ENCODE results near the gene HIGD1C.
A peak's percentile ranks its signal among the peaks of the same experiment; 100 is the strongest.
"Not testable (repeated sequence)": the region's sequence is repeated elsewhere in the genome, so short reads cannot be mapped to it uniquely, and the experiment has no call there.

The HIGD1C gene

DNA sequence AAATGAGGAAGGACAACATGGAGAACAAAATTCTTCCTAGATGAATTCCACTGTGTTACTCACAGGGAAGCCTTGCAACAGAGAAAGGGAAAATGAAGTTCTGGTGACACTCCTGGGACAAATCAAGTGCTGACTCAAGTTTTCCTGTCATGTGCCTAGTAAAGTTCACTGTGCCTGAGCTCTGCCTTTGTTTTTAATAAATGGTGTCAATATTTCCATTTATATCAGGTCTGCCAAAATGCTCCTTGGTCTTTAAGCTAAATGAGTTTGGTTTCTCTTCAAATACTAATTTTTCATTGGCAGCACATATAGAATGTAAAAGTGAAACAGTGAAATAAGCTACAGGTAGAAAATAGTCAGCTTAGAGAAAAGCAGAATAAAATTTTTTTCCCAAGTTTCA lies 33.0 kb downstream of the HIGD1C start:
- DNase-seq (ENCODE audit: low read depth) = no peak

DNA sequence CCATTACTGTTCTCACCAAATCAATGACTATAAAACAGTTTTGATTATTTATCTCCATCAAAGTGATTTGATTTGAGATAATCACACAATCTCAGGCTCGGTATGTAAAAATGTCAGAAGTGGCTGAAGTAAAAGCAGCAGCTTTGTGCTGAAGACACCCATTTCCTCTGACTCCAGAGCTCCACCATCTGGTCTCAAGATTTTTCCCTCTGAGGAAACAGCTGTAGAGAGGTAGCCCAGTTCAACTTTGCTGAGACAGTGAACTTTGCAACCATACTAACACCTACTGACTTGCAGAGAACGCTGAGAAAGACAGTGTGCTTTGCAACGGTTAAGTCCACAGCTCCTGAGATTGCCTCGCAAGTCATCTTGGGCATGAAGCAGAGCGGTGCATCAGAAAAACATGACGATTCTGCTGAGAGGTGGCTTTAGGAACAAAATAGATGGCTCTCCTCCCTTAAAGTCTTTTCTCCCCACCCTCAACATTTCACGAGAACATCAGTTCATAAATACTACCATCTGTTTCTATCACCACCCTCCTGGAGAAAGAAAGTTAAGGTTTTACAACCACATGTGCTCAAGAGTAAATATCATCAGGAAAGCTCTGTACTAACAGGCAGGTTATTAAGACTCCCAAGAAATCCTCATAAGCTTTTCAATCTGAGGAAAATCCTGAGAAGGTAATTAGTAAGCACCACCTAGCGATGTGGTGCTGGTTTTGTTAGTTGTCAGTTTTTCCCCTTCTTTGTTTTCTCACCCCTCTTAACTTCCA lies 34.8 kb downstream of the HIGD1C start:
- DNase-seq (ENCODE audit: low read depth) = no peak

DNA sequence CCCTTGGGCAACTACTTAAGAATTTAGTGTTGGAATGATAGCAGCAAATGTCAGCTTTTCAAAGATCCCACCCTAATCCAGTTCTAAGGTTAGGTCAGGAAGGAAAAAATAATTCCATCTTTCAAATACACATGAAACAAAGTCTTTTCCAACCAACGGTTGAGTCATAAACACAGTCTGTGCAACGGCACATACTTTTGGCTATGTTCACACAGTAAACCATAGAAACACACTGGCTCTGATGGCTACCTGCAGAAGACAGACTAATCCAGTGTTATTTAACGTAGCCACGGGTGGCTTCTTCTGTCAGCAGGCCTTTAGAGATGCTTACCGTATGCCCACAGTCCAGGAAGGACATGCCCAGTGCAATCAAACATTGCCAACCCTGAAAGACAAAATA lies 35.7 kb downstream of the HIGD1C start:
- DNase-seq (ENCODE audit: low read depth) = no peak

DNA sequence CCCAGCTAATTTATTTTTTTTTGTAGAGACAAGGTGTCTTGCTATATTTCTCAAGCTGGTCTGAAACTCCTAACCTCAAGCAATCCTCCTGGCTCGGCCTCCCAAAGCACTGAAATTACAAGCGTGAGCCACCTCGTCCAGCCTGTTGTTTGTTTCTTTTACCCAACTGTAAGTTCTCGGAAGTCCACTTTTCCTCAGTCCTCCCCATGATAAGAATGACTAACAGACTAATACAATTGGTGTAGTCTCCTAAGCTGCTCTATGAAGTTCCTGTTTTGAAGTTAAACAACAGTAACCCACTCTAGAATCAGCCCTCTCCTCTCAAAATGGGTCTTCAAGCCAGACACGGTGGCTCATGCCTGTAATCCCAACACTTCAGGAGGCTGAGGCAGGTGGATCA lies 36.5 kb downstream of the HIGD1C start:
- DNase-seq (ENCODE audit: low read depth) = no peak

DNA sequence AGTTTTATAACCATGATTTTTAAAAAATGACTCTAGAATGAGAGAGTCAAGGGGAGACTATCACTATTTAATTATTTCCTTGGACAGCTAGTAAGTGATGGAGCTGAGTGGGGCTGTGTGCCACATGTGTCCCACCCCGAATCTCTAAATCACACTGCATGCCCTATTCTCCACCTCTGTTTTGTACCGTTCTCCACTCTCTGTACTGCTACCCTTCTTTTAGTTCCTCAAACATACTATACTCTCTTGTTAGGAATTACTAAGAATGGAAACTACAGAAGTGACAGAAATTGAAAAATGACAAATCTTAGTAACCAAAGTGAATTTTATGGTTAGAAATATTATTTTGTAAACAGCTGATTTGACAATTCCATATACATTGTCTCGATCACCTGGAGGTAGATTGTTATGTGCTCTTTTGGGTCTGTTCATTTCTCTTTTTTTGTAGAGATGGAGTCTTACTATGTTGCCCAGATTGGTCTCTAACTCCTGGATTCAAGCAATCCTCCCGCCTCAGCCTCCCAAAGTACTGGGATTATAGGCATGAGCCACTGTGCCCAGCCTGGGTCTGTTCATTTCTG lies 37.9 kb downstream of the HIGD1C start:
- no peak for DNase-seq (ENCODE audit: low read depth)

DNA sequence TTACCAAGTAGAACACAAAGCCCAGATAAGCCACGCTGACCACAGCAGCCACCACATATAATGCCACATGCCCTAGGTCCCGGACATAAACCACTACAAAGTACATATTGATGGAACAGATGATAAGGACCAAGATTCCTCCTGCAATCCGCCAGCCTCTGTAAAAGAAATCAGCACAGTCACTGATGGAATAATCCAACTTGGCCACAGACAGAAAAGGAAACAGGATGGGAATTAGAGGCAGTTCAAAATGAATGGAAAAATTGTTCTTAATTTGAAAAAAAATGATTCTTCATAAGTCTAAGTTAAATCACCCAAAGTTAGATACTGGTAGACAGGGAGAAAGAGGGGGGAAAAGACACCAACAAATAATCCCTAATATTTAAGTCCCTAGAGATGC lies 38.4 kb downstream of the HIGD1C start:
- no peak for DNase-seq (ENCODE audit: low read depth)

DNA sequence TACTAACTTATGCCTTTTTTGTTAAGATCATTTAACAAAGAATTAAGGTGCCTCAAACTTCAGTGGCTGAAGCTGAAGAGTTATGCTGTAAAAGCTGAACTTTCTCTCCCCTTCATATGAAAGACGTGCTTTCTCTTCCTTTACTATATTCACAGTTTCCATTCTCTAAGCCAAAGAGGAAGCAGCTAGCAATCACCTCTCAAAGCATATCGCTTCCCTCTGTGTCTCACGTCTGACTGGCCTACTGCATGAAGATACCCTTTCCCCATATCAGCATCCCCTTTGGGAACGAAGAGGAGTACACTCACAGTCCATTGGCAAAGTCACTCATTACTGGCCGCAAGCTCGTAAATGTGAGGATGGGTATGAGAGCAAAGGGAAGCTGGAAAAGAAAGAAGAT lies 38.9 kb downstream of the HIGD1C start:
- DNase-seq (ENCODE audit: low read depth) = no peak

DNA sequence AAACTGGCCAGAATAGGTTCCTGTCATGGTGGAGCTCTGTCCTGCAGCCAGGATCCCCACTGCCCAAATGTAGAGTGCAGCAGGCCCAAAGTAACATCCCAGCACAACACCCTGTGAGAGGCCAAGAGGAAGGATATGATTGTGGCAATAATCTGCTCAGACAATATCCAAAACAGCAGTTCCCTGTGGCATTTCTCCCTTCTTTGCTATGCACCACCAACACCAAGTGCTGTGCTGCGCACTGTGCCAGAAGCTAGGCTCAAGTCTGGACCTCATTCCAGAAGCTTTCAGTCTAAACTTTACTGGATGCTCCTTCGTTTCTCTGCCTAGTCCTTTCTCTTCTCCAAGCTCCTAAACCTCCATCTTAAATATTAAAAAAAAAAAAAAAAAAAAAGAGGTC lies 40.5 kb downstream of the HIGD1C start:
- no peak for DNase-seq (ENCODE audit: low read depth)

DNA sequence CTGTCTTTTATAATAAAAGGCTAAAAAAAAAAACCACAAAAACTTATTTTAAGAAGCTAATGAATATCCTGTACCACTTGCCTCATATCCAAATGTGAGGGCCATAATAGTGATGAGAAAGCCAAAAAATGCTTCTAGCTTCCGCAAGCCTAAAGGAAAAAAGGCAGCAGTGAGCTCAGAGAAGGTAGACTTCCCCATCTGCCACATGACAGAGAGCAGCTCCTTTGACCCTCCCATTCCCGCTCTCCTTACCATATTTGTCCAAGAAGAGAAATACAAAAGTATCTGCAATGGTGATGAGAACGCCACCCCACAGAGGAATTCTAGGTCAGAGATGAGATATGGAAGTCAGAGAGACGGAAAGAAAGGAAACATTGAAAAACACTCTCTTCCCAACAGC lies 46.7 kb downstream of the HIGD1C start:
- DNase-seq (ENCODE audit: low read depth) = no peak

DNA sequence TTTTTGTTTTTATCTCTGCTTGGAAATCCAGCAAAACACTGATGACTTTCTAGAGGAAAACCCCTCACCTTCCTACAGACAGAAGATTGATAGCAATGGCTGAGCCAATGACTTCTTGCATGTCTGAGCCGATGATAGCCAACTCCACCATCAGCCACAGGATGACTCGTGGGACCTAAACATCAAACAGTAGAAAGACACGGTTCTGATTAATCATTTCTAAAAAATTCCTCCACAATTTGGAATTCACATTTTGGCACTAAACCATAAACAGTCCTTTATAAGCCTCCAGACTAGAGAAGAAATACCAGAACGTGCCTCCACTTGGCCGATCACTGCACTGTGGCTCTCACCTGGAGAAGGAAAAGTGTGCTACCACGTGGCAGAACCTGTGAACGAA lies 47.9 kb downstream of the HIGD1C start:
- no peak for DNase-seq (ENCODE audit: low read depth)

DNA sequence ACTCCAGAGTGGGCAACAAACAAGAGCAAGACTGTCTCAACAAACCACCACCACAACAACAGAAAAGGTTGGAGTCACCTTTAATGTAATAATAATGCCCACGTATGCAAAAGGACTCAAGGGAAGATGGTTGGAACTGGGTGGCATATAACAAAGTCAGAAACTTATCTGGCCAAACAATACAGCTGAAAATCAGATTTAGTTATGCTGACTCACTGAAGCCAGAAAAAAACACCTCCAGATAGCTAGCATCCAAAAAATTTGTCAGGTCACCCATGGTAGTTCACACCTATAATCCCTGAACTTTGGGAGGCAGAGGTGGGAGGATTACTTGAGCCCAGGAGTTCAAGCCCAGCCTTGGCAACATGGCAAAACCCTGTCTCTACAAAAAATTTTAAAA lies 49.5 kb downstream of the HIGD1C start:
- no peak for DNase-seq (ENCODE audit: low read depth)

DNA sequence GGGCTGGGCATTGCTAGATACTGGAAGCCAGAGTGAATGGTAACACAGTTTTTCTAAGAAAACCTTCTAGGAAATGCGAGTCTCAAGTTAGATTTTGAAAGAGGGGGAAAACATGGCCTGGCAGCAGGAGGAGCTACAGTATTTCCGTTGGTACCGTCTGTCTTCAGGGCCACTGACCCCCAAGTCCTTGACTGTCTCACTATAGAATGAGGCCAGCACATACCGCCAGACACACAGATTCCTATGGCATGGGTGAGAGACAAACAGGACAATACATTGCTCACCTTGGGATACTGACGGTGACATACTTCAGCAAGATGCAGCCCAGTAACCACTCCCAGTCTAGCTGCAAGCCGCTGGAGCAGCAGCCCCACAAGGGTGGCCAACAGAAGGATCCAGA lies 52.2 kb downstream of the HIGD1C start:
- DNase-seq (ENCODE audit: low read depth) = no peak

DNA sequence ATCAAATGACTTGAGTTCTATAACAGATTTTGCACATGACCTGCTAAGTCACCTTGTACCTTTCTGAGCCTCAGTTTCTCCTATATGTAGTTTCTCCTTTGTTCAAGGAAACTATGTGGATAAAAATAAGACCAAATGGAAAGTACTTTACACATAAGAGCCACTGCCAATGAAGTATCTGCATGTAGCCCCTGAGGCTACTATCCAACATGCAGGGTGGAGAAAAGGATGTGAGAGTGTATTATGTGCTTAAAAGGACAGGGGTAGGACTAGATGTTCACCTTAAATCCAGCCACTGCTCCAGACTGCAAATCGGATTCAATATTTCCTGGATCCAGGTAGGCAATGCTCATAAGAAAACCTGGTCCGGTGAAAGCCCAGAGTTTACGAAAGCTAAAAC lies 52.7 kb downstream of the HIGD1C start:
- no peak for DNase-seq (ENCODE audit: low read depth)

DNA sequence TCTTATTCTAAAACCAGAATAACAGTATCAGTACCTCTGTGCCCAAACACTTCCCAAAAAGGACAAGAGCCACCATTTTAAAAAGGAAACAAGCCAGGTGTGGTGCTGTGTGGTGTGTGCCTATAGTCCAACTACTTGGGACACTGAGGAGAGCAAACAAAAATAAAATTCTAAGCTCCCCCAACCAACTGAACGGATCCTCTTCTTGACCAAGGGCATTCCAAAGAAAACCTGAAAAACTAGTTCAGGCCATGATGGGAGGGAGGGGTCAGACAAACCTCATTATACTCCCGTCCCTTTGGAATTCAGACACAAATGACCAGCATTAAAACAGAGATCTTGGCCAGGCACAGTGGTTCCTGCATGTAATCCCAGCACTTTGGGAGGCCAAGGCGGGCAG lies 53.3 kb downstream of the HIGD1C start:
- DNase-seq (ENCODE audit: low read depth) = no peak

DNA sequence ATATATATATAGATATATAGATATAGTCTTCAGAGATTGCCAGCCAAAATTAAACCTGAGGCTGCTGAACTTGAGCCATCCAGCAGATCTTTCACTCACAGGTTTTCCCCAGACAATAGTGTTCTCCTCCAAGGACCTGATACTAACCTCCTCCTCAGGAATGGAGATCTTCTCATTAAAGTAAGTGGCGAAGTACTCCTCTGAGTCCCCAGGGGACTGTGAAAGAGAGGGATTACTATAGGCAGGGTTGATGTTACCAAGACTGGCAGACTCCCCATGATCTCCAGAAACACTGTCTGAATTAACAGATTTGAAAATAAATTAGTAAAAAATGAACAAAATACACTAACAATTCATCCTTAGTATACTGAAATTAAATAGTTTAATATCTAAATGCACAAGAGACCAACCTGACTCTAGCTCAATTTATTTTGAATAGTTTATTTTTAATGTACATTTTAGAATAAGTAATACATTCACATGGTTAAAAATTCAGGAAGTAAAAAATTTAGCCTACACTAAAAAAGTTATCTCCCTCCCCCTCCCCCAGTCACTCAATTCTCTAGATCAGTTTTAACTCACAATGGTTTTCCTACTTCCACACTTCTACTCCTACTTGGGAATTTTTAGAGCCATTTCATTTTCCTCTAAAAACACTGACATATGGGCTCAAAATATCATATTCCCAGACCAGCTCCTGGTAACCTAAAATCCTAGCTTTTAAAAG lies 56.1 kb downstream of the HIGD1C start:
- DNase-seq (ENCODE audit: low read depth) = no peak

DNA sequence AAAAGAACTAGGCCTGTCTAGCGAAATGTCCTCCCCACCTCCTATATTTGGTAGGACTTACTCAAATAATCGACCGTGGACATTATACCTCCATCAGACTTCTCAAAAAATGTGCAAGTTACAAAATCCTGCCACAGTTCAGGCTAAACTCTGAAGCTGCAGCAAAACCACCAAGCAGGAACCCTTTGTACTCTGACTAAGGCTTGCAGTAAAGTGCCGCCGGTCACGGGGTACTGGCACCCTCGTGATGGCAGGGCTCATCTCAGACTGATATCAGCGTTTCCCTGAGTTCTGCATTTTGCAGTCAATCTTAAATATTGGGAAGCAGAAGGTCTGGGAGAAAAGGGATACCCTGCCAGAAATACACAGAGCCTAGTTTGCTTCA lies 56.7 kb downstream of the HIGD1C start:
- peak; percentile 14 for DNase-seq (ENCODE audit: low read depth)

DNA sequence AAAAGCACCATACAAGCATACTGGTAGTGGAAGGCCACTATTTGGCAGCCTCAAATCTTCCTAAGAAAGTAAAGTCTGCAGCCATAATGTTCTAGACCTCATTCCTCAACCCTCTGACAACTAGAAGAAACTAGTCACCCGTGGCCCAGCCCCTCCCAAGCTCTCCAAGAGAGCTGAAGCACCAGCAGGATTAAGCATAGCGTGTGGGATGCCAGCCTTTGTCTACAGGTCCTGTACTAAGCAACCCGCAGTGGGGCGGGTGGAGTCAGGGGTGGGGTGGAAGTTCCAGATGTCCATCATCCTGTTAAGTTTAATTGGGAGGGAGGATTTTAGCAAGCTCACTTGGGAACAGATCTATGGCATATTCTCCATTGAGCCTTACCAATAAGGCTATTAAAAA lies 59.6 kb downstream of the HIGD1C start:
- DNase-seq (ENCODE audit: low read depth) = no peak

DNA sequence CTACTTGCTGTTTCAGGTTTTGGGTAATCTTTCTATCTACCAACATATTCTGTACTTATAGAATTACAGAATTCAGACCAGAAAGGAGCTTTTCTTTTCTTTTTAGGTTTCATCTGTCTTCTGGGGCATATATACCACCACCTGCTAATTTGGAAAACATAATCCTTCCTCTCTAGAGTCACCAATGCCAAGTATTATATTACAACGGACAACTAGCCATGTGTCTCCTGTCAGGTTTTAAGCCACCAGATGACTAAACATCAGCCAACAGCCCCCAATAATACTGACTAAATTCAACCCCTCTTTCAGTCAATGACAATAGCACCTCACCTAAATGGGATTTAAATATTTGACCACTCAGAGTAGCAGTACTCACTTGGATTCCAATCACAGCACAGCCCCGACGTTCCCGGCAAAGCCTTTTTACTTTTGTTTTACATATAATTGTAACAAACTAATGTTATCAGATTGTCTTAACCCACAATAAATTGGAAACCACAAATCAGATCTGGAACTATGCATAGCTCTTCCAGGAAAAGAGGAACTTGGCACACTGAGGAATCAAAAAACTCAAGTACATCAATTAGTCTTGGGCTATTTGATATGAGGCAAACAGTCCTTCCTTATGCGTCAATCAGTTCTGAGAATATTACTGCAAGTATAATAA lies 60.4 kb downstream of the HIGD1C start:
- DNase-seq (ENCODE audit: low read depth) = no peak

DNA sequence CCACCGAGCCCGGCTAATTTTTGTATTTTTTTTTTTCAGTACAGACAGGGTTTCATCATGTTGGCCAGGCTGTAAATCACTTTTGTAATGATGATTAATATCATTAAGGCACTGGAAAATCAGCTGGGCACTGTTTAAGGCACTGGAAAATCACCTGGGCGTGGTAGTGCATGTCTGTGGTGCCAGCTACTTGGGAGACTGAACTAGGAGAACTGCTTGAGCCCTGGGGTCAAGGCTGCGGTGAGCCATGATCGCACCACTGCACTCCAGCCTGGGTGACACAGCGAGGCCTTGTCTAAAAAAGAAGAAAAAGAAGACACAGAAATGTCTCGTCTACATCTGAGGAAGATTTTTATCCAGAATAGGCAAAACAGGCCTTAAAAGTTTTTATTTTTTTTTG lies 61.1 kb downstream of the HIGD1C start:
- no peak for DNase-seq (ENCODE audit: low read depth)

DNA sequence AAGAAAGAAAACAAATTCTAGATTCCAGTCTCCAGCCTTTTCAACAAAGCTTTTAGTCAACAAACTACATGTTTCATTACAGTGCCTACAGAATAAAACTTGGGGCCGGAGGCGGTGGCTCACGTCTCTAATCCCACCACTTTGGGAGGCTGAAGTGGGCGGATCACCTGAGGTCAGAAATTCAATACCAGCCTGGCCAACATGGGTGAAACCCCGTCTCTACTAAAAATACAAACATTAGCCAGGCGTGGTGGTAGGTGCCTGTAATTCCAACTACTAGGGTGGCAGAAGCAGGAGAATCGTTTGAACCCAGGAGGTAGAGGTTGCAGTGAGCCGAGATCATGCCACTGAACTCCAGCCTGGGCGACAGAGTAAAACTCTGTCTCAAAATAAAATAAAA lies 62.1 kb downstream of the HIGD1C start:
- DNase-seq (ENCODE audit: low read depth) = not testable (repeated sequence)

DNA sequence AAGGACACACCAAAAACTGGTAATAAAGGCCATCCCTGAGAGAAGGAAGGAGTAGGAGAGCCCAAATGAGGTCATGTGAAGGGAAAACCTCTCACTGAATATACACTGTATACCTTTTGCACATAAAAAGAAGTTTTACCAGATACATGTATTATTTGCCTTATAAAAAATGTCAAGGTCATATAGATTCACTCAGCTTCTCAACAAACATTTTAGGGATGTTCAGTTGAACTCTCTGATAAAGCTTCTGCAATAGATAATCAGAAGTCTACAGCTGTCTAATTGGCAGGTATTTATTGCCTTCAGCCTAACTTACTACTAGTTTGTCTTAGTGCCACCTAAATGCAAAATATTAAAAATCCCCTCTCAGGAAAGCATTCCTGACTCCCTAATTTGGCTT lies 65.1 kb downstream of the HIGD1C start:
- no peak for DNase-seq (ENCODE audit: low read depth)

DNA sequence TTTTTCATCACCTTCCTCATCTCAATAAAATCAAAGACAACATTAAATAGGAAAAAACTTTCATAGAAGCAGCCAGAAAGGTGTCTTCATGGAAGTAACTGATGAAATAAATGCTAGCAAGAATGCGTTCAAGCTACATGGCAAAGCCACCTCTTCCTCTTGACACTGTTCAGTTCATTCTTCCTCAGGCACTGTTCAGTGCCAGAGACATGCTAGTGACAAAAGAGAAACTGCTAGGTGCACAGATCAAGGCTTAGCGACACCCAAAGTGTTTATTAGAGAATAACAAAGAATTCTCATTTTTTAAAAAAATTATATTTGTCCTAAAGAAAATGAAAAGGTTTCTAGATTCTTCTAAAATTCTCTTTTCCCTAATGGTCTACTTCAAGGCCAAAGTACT lies 66.6 kb downstream of the HIGD1C start:
- DNase-seq (ENCODE audit: low read depth) = no peak

DNA sequence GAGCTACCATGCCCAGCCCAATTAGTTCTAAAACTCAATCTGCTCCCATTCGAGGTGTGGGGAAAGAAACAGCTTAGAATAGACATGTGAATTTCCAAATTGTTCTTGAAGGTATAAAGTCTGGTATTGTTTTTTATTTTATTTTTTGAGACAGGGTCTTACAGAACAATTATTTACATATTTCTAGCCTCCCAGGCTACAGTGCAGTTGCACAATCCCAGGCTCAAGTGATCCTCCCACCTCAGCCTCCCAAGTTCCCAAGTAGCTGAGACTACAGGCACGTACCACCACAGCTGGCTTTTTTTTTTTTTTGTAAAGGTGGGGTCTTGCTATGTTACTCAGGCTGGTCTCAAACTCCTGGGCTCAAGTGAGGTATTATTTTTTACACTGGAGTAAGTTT lies 67.6 kb downstream of the HIGD1C start:
- DNase-seq (ENCODE audit: low read depth) = no peak
